ENCODE results near the gene MMS19. TPM values are rescaled to one million over a fixed set of nuclear protein-coding genes. Genes with fewer than 3 reads are reported as not detected.

The MMS19 gene
- total RNA-seq, 2 experiments from 2014 or later, result 74.8 to 95.7 TPM

DNA sequence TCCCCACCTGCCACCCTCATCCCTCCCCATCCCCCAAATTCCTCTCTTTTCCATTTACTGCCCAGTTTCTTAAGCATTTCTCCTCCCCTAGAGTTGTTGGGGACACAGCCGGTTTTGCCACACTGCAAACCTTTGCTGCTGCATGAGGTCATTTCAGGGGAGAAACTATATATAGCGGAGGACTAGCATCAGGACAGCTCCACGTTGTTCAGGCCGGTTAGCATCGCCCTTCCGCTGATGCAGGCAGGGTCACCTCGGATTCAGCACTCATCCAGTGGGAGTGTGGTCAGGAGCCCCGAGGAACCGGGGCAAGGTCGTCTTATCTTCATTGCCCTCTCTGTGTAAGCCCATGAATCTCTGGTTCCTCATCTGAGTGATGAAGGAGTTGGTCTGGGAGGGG is 16.1 kb upstream of the MMS19 start:
- no peaks in the 10 kb centered on the region for H3K9me2 ChIP-seq (ENCODE audit: insufficient read depth, low read length)
- no peaks in the 10 kb centered on the region for H3K36me3 ChIP-seq (ENCODE audit: insufficient read depth, low read length)
- no peaks in the 10 kb centered on the region for H4K20me1 ChIP-seq (ENCODE audit: insufficient read depth, low read length)

DNA sequence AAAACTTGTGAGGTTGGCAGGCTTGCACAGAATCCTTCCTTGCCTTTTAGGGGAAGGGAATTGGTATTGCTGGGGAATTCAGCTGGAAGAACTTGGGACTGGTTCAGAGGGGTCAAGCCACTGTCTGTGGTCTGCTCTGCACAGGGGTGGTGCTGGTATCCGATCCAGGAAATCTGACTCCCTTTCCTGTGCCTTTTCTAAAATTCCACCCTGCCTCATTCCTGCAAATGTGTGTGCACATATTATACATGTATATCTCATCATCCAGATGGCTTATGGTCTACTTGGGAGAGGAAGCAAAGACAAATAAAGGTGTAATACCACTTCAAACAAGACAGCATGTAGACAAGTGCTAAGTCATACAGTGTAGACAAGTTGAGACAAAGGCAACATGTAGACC is 14.8 kb upstream of the MMS19 start:
- CTCF ChIA-PET (ENCODE audit: unreplicated experiment), result no interaction called here
- H3K9me3 ChIP-seq (ENCODE audit: low read length), result no peaks in the 10 kb centered on the region
- no peaks in the 10 kb centered on the region for H3K4me1 ChIP-seq (ENCODE audit: insufficient read depth, low read length, poor library complexity, severe bottlenecking)
- H3K9me2 ChIP-seq (ENCODE audit: insufficient read depth, low read length), result no peaks in the 10 kb centered on the region
- no peak overlapping the region for H3K4me2 ChIP-seq (ENCODE audit: low read length)
- no peak for DNase-seq (ENCODE audit: low spot score)
- H4K20me1 ChIP-seq (ENCODE audit: insufficient read depth, low read length), result no peaks in the 10 kb centered on the region
- no peaks in the 10 kb centered on the region for H3K79me2 ChIP-seq (ENCODE audit: insufficient read depth, low read depth, low read length)
- no peak overlapping the region for H3K4me3 ChIP-seq (ENCODE audit: low read depth, low read length, poor library complexity, severe bottlenecking)
- BruUV-seq (replicated peaks), result no TSS peak
- H3K36me3 ChIP-seq (ENCODE audit: insufficient read depth, low read length), result no peaks in the 10 kb centered on the region
- H2AFZ ChIP-seq (ENCODE audit: low read length), result no peak overlapping the region
- POLR2A ChIA-PET, result no interaction called here
- TF ChIP-seq EZH2phosphoT487 (IDR thresholded peaks at IDR 0.05; ENCODE audit: borderline replicate concordance, low read depth, low read length) (no peak), CTCF (conservative IDR thresholded peaks at IDR 0.05; ENCODE audit: low read length) (no peak)
- H3K27ac ChIP-seq (ENCODE audit: low read depth, low read length, poor library complexity, severe bottlenecking), result no peak overlapping the region
- intact Hi-C loops (cut with micrococcal nuclease; ENCODE audit: unreplicated experiment), result no loop called here

More for the DNA sequence above, 16.1 kb upstream of the MMS19 start:
- POLR2A ChIA-PET, result no interaction called here
- no peaks in the 10 kb centered on the region for H3K79me2 ChIP-seq (ENCODE audit: insufficient read depth, low read depth, low read length)
- H3K4me1 ChIP-seq (ENCODE audit: insufficient read depth, low read length, poor library complexity, severe bottlenecking), result no peaks in the 10 kb centered on the region
- CTCF ChIA-PET (ENCODE audit: unreplicated experiment), result no interaction called here
- no TSS peak for BruUV-seq (replicated peaks)
- DNase-seq (ENCODE audit: low spot score), result no peak
- no peak overlapping the region for H2AFZ ChIP-seq (ENCODE audit: low read length)
- intact Hi-C loops (cut with micrococcal nuclease; ENCODE audit: unreplicated experiment), result no loop called here
- no peaks in the 10 kb centered on the region for H3K9me3 ChIP-seq (ENCODE audit: low read length)
- no peak overlapping the region for H3K4me3 ChIP-seq (ENCODE audit: low read depth, low read length, poor library complexity, severe bottlenecking)
- TF ChIP-seq EZH2phosphoT487 (IDR thresholded peaks at IDR 0.05; ENCODE audit: borderline replicate concordance, low read depth, low read length) (no peak), CTCF (conservative IDR thresholded peaks at IDR 0.05; ENCODE audit: low read length) (no peak)
- no peak overlapping the region for H3K27ac ChIP-seq (ENCODE audit: low read depth, low read length, poor library complexity, severe bottlenecking)
- no peak overlapping the region for H3K4me2 ChIP-seq (ENCODE audit: low read length)

DNA sequence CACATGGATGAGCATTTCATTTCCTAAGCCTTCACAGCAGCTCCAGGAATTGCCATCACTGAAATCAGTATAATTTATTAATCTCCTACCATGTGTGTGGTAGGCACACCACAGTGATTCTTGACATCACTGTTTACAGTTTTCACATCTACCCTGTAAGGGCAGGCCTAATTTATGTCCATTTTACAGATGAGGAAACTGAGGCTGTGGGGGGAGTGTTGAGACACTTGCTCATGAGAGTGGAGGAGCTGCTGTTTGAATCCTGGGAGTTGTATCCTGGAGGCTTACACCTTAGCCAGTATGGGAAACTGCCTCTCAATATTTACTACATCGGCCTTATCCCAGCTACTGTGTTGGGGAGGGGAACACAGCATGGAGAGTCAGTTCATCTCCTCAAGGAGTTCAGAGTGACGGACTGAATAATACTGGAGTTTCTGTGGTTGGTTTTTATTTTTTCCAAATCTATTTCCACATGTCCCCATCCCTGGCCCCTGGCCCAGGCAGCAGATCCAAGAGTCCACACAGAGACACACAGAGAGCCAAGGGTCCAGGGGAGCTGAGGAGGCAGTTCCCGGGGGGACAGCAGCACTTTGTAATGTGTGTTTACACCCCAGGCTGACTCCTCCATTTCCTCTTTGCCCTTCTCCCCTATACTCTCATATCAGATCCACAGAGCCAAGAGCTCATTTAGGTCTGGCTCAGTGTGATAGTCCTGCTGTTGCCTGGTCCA is 13.7 kb upstream of the MMS19 start:
- Histone ChIP-seq H3K4me1 (ENCODE audit: insufficient read depth, low read length, poor library complexity, severe bottlenecking) (no peaks in the 10 kb centered on the region), H3K36me3 (ENCODE audit: insufficient read depth, low read length) (no peaks in the 10 kb centered on the region), H4K20me1 (ENCODE audit: insufficient read depth, low read length) (no peaks in the 10 kb centered on the region), H2AFZ (ENCODE audit: low read length) (no peak overlapping the region), H3K9me2 (ENCODE audit: insufficient read depth, low read length) (no peaks in the 10 kb centered on the region), H3K27ac (ENCODE audit: low read depth, low read length, poor library complexity, severe bottlenecking) (no peak overlapping the region), H3K79me2 (ENCODE audit: insufficient read depth, low read depth, low read length) (no peaks in the 10 kb centered on the region), H3K4me3 (ENCODE audit: low read depth, low read length, poor library complexity, severe bottlenecking) (no peak overlapping the region), H3K9me3 (ENCODE audit: low read length) (no peaks in the 10 kb centered on the region), H3K4me2 (ENCODE audit: low read length) (no peak overlapping the region)
- no peak for TF ChIP-seq EZH2phosphoT487 (IDR thresholded peaks at IDR 0.05; ENCODE audit: borderline replicate concordance, low read depth, low read length)
- TF ChIP-seq CTCF (conservative IDR thresholded peaks at IDR 0.05; ENCODE audit: low read length), result no peak
- POLR2A ChIA-PET, result no interaction called here
- intact Hi-C loops (cut with micrococcal nuclease; ENCODE audit: unreplicated experiment), result no loop called here
- CTCF ChIA-PET (ENCODE audit: unreplicated experiment), result no interaction called here
- no TSS peak for BruUV-seq (replicated peaks)
- DNase-seq (ENCODE audit: low spot score), result no peak
